Head of caudate nucleus (tissue), 42 donors: Measurements from ENCODE around the gene SIRT4.
A peak's percentile ranks its signal among the peaks of the same experiment; 100 is the strongest.
"Not testable (repeated sequence)": the region's sequence is repeated elsewhere in the genome, so short reads cannot be mapped to it uniquely, and the experiment has no call there.

Experiments used
- DNase-seq, 42 donors: peaks; one replicate each; pipeline versions ENCODE4 v3.0.0 to v3.0.0-alpha.2; 2020 to 2021; ENCODE audit warnings: mixed read lengths in 7 of 42
- intact Hi-C: fragments of 100-400 bp; cut with DNase I; formaldehyde crosslinking; loops from one replicate; pipeline ENCODE4 v1.15.0; 2022

Gene SIRT4, protein sequence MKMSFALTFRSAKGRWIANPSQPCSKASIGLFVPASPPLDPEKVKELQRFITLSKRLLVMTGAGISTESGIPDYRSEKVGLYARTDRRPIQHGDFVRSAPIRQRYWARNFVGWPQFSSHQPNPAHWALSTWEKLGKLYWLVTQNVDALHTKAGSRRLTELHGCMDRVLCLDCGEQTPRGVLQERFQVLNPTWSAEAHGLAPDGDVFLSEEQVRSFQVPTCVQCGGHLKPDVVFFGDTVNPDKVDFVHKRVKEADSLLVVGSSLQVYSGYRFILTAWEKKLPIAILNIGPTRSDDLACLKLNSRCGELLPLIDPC

DNA sequence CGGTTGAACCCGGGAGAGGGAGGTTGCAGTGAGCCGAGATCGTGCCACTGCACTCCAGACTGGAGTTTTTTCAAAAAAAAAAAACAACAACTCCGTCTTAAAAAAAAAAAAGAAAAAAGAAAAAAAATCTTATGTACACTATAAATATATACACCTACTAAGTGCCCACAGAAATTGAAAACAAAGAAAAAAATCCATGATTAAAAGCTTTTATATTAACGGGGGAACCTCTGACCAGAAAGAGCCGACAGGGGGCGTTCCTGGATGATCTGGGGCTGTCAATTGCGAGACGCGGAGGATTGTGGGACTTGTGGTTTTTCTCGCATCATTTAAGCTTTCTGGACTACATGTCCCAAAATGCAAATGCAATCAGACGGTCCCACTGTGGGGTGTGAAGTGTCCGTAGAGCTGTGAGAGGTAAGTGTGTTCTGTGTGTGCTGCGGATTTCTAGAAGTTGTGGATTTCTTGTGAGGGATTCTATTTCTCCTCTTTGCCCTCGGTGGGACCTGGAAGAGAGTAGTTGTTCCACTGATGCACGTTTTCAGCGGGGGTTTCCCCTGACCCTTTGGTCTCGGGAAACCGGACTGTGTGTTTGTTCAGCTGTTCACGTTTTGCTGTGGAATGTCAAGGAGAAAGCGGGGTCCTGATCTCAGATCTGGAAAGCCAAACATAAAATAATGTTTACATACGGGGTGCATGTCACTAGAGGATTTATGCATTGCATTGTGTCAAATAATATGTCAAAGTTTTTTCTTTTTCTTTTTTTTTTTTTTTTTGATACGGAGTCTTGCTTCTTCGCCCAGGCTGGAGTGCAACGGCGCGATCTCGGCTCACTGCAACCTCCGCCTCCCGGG is at the start of gene SIRT4:
TSS of gene SIRT4 (plus strand) at position 360 of the 854 bp plus-strand sequence. CDS start 1,241 bp downstream, outside the sequence.
- DNase-seq, result peak; percentile 76 to 98 (median 93)
- intact Hi-C loops, result loop anchor here (2.0 kb wide), 1 partner anchor 15 kb away; no protein-coding TSS in a partner anchor

DNA sequence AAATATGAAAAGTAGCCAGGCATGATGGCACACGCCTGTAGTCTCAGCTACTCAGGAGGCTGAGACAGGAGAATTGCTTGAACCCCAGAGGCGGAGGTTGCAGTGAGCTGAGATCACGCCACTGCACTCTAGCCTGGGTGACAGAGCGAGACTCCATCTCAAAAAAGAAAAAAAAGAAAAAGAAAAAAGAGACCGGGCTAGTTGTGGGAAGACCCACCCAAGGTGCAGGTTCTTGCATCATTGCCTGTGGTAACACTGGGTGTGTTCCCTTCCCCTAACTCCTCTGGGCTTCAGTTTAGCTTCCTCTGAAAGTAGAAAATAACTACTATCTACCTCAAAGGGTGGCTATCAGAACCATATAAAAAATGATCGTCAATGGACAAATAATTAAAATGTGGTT is 48.8 kb upstream of the SIRT4 start:
- intact Hi-C loops, DNase-seq: not testable (repeated sequence)

DNA sequence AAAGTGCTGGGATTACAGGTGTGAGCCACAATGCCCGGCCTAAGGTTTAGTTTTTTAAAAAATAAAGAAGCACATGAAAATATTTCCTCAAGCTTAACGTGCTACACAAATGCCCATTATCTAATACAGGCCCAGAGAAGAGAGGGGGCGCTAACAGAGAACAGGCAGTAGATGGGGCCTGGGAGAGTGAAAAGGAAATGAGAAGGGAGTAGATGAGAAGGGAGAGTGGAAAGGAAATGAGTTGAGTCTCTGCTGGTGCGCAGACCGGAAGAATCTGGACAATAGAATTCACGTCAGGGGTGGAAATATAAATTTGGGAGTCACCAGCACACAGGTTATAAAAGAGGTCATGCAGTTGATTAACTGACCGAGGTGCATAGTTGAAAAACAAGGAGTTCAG is 47.3 kb upstream of the SIRT4 start:
- intact Hi-C loops, result no loop called here
- DNase-seq, result no peak

DNA sequence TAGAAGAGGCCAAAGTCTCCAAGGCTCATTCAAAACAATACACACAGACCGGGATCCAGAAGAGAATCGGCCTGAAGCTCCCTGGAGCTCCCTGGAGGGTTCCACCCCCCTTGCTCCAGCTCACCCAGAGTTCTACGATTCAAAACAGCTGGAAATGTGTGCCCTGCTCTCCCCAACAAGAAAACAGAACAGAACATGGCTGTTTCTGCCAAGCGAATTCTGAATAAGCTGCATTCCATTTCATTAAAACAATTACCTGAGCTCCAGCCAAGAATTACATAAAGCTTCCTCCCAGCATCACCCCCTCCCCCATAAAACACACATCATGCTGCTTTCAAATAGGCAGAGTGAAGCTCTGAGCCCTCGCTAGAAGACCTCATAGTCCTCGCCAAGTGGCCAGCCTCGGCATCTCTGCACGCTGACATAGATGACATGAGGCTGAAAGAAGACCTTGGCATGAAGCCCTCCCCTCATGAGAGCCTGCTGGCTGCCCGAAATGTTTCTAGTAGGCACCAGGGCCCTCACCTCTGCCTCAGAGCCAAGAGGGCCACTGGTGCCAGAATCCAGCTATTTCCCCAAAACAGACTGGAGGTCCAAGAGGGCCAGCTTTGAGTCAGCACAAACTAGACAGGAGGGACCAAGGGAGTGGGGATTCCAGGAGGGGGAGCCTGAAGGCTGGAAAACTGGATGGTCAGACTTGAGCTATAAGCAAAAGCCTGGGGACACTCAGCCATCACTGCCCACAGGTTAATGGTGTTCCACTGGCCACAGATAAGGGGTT is 44.9 kb upstream of the SIRT4 start:
- intact Hi-C loops, result no loop called here
- peak in 28 of 42 donors; percentile 28 to 79 (median 45) for DNase-seq

DNA sequence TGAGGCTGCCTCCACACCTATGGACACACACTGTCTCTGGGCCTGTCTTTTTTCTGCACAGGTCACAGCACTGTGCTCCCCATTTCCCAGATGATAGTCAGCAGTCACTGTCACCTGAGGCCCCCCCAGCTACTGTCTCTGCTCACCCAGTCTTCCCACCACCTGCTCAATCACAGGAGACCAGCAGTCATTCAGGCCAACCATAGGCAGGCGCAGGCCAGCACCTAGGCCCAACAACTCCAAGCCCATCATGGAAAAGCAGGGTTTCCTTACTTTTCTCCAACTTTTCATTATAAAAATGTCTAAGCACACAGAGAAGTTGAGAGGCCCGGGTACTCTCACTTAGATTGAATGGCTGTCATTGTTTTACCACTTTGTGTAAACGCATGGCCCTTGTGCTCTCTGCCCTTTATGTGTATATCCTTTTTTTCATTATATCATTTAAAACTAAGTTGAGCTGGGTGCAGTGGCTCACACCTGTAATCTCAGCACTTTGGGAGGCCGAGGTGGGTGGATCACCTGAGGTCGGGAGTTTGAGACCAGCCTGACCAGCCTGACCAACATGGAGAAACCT is 43.7 kb upstream of the SIRT4 start:
- intact Hi-C loops, result no loop called here
- no peak for DNase-seq

DNA sequence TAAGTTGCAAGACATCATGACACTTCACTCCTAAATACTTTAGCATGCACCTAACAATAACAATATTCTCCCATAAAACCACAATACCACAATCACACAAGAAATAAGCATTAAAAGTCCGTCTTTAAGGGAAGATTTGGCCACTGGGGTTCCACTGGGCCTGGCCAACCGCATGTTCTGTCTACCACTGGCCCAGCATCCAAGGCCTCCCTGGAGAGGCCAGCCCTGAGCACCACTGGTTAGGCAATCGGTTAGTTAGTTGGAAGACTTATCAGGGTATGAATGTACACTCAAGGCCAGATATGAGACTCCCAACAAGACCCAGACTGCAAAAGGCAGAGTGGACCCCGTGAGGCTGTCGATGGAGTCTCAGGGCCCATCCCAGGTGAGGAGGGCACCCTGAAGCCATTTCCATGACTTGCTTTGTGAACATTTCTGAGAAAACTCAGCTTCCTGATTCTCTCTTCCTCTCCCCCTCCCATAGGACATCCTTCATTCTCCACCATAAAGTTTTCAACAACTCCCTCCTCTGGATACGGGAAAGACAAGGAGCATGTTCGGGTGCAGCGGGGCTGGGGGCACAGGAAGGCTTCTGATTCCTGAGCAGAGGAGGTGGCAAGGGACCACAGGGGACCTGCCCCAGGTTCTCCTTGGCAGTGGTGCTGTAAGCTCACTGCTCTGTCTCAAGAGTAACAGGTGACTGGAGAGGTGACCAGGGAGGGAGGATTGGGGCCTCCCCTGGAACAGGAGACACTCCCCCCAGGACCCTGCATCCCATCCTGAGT is 42.5 kb upstream of the SIRT4 start:
- DNase-seq, result no peak
- intact Hi-C loops, result no loop called here

DNA sequence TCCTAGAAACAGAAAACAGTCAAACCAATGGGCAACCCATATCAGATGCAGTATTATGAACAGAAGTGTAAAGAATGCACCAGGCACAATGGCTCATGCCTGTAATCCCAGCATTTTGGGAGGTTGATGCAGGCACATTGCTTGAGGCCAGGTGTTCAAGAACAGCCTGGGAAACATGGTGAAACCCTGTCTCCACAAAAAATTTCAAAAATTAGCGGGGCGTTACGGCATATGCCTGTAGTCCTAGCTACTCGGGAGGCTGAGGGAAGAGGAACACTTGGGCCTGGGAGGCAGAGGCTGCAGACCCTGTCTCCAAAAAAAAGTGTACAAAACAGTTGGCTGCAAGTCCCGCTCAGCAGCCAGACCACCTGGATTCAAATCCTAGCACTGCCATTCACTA is 41.5 kb upstream of the SIRT4 start:
- no peak for DNase-seq
- intact Hi-C loops, result no loop called here

DNA sequence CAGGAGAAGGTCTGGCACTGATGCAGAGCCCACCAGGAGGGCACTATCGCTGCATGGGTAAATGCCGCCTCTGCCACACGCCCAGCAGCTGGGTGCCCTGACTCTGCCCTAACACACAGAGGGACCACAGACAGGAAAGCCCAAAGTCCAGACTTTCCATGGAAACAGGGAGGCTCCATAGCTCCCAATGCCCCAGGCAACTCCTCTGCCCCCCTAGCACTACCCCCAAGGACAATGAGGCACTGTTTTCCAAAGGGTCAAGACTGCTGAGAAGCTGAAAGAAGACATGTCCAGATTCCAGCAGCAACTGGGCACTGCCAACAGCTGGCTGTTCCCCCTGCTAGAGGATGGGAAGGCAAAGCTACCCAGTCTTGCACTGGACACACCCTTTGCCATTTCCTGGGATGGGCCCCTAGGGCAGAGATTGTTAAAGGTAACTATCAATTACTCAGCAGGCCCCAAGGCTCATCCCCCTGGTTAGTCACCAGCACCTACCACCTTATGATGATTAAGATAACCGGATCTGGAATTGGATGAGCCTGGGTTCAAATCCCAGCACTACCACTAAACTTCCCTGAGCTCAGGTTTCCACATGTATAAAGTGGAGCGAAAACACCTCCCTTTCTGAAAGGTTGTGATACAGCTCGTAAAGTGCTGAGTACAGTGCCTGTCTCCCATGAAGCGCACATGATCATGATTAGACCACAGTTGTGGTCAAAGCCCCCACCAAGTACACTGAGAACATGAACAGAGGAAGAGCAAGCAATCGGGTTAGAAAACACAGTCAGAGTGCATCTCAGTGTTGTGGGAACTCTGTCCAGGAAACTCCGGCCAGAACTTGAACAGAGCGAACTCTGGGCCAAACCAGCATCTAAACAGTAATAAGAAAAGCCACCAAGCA is 39.9 kb upstream of the SIRT4 start:
- DNase-seq, result peak in 20 of 42 donors; percentile 16 to 65 (median 36)
- intact Hi-C loops, result no loop called here

DNA sequence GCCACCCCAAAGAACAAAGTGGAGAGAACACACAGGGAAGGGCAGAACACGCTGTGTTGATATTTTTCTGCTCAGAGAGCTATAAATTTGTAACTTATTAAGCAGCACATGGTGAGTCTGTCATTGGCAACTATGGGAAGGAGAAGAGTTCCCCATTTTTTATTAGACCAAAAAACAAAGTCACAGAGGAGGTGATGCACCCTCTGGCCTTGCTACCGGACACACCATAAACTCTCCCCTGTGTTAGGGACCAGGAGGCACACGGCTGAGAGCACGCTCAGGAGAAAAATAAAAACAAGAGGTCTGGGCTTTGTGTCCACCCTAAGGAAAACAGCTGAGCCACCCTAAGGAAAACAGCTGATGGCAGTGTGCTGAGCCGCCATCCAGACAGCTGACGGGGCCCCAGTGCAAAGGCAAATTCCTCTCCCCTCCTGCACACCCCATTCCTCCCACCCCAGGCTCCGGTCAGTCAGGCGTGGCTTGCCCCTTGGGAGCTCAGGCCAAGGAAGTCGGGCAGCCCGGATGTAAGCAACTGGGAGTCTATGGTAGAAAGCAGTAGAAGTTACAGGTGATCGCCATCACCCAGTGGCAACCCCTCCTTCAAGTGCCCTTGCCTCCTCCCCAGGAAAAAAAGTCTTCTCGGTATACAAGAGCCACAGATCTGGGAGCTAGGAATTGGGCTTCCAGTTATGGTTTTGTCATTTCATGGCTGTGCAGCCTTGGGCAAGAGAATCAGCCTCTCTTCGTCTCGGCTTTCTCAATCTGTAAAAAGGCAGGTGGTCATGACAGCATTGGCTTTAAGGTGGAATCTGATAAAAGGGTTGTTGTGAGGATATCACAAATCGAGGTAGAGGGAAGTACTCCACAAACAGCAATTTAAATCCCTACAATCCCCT is 39.0 kb upstream of the SIRT4 start:
- DNase-seq, result no peak
- intact Hi-C loops, result no loop called here

DNA sequence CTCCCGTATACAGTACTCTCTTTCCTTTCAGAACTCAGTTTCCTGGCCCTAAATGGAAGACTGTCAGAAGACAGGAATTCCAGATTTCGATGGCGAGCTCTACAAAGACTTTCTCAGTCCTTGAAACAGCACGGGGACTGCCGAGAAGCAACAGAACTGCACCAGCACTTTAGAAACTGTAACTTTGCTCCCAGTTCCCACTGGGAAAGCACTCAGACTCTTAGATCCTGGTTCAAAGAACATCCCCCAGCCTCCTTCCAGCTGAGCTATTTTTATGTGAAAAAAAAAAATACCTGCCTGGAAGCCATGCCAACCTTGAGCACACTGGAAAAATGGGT is 38.4 kb upstream of the SIRT4 start:
- intact Hi-C loops, result loop anchor here (2.0 kb wide), 1 partner anchor 35 kb away; no protein-coding TSS in a partner anchor
- no peak for DNase-seq

DNA sequence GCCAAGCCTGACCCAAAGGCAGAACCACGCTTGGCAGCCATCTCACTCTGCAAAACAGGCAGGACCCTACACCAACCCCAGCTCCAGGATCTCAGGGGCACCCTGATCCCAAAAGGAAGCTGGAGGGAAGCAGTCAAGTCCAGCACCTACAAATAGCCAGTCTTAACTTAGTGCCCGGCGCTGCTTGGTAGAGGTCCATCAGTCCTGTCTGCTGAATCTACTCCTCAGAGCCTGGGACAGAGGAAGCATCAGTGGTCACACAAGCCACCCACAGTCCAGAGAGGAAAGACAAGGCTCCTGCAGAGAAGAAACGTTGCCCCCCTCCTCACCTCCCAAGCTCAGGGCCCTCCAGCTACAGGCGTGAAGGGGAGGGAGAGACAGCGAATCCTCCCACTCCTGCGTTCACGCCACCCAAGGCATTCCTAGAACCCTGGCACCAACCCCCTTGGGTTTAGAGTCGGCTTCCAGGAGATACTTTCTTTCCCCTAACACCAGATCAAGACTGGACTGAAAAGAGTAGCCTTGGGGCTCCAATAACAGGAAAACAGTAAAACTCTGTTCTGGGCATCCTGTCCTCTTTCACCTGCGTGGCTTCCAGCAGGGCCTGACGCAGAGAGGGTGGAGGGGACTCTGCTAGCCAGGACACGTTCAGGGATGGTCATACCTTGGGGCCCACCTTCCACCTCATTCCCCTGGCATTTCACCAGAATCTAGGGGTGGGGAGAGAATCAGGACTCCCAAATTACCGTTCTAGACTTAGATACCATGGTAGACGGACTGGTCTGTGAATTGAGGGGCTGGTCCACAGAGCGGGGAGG is 37.8 kb upstream of the SIRT4 start:
- DNase-seq, result peak in 1 of 42 donors; percentile 40
- intact Hi-C loops, result loop anchor here (2.0 kb wide), 1 partner anchor 35 kb away; no protein-coding TSS in a partner anchor

DNA sequence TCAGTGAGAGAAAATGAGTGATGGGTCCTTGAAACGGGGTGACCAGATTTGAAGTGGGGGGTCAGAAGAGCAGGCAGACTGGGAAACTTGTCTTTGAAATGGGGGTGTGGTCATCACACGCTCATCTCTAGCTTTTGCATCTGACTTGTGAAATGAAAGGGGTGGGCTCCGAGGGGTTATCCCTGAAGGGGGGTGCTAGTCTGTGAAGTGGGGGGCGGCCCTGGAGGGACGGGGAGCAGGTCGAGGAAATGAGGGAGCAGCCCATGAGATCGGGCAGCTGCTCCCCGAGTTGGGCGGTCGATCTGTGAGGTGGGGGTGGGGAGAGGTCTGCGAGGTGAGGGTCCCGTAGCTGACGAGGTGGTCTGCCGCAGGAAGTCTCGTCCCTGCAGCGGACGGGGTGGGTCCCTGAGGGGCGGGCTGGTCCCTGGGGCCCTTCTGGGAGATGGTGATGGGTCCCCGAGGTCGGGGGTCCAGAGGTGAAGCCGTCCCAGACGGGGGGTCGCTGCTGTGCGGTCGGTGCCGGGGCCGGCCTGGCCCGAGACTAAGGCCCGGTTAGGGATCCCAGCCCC is 37.1 kb upstream of the SIRT4 start:
- intact Hi-C loops, result loop anchor here (2.0 kb wide), 1 partner anchor 36 kb away; no protein-coding TSS in a partner anchor
- peak in 2 of 42 donors; percentile 12 to 41 for DNase-seq

DNA sequence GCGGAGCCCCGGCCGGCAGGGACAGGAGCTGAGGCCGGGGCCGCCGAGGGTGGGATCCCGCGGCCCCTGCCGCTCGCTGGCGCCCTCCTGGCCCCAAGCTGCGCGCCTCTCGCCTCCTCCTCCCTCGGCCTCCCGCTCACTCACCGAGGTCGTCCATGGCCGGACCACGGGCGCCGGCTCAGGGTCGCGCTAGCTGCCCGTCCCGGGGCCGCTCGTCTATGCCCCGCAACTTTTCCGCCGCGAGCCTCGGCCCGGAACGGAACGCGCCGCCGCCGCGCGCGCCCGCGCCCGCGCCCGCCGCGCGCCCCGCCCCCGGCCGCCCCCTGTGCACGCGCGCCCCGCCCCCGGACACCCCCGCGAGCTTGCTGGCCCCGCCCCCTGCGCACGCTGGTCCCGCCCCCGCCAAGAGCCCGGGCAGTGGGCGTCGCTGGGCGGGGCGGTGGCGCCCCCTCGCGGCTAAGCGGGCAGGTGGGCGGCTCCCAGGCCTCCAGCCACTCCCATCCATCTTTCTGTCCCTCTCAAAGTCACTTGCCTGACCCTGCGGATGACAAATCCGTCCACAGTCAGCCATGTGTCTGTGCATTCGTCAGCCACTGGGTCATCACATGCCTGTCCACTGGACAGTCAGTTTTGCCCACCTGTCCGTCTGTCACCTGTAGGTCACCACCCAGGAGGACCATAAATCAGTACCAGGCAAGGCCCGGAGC is 36.5 kb upstream of the SIRT4 start, which contains the start of gene PXN:
TSS of gene PXN (minus strand) at position 258 of the 707 bp plus-strand sequence. CDS start at position 157, 101 bp downstream.
- DNase-seq, result peak; percentile 39 to 95 (median 86)
- intact Hi-C loops, result loop anchor here (2.0 kb wide), 1 partner anchor 37 kb away; no protein-coding TSS in a partner anchor

DNA sequence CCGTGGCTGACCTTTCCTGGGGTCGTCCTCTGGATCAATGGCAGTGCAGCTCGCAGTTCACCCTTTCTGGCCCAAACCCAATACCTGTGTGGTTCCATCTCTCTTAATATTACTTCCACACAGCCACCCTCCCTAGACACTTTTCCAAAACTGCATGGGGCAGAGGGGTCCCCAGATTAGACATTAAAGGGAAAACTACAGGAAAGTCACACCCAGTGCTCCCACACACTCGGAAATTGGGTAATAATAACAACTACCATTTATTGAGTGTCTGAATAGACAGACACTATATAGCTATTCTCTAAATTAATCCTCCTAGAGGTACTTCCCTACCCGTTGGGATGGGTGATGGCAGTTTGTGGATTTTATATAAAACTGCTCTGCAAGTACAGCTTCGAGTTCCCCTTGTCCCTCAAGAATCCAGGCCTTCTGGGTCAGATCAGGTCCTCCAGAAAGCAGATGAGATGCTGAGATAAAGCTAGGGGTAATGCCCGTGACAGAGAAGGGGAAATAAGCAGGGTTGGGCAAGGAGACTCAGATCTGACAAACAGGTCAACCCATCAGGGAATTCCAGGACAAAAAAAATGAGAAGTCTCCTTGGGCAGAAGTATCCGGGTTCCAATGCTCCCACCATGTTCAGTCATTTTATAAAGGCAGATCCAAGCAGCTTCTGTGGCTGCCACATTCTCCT is 35.8 kb upstream of the SIRT4 start:
- no peak for DNase-seq
- intact Hi-C loops, result no loop called here
